LNCaP clone FGC (cell line): ENCODE data around the gene STK35.

Experiments used
- DNase-seq: peaks from one replicate; pipeline ENCODE4 v3.0.0-alpha.2; 2011; ENCODE audit warnings: low read depth
- H3K4me3 ChIP-seq: 2 replicates; pipeline ENCODE4 v1.5.1; 2011; ENCODE audit warnings: mild to moderate bottlenecking, low read depth, low read length, control low read depth
- CTCF ChIP-seq: IDR thresholded peaks from 2 replicates; pipeline ENCODE4 v1.5.1; 2012; ENCODE audit warnings: mild to moderate bottlenecking; ENCODE audit not compliant: control insufficient read depth, insufficient read depth; ENCODE audit errors: extremely low read depth

Gene STK35

DNA sequence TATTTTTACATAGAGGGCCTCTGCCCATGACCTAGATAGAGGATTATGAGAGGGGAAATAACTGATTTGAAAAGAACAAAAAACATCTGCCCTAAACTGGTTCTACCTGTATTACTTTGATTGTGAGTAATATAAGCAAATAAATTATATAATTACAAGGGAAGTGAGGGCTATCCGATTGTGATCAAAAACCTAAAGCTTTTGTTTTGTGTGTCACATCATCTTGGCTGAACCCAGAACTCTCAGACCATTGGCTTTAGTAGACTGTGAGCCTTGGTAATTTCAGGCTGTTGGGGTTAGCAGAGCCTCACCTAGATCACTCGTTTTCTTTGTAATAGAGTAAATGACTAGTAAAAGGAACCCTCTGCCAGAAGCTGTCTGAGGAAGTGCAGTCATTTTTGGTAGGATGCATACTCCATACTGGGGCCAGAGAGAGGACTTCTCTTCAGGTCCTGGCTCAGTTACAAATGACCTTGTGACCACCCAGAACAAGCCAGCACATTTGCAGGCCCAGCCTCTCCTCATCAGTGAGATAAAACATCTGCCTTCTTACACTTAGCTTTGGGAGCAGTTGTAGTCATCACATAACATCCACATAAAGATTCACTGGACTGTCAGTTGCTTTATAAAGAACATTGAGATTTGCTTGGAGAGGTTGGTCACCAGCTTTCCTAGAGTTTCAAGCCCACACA, 13.5 kb downstream of the STK35 start:
- no peak for DNase-seq
- no peak for TF ChIP-seq CTCF
- no peak overlapping the region for H3K4me3 ChIP-seq

DNA sequence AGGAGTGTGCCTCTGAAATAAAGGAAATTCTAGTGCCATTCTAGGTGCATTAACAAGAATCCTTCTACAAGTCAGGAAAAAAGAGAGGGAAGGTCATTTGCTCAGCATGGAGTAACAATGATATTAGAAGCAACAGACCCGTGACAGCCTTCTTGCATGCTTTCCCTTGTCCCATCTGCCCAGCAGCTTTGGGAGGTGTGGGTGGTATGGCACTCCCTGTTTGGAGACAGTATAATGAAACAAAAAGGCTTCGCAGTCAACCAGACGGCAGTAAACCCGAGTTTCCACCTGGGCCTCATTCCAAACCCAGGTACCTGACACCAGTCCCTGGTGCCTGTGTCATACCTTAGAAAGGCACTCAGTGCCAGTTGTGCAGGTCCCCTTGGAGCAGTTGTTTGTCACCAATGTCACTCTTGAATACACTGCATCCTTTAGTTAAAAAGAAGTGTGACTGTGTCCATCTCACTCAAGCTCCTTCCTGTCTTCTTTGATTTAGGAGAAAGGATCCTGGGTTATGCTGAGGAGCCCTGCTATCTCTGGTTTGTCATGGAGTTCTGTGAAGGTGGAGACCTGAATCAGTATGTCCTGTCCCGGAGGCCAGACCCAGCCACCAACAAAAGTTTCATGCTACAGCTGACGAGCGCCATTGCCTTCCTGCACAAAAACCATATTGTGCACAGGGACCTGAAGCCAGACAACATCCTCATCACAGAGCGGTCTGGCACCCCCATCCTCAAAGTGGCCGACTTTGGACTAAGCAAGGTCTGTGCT, 14.7 kb downstream of the STK35 start:
- no peak for TF ChIP-seq CTCF
- DNase-seq, result no peak
- H3K4me3 ChIP-seq, result no peak overlapping the region

DNA sequence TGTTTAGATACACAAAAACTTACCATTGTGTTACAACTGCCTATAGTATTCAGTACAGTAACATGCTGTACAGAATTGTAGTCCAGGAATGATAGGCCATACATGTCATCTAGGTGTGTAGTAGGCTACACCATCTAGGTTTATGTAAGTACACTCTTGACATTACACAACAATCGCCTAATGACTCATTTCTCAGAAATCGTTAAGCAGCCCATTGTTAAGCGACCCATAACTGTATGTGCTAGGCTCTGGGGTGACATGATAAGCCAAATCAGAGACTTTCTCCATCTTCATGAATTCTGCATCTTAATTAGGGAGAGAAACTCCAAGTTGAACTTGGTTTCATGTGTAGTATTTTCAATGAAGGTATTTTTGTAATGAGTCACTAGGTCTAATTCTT, 17.2 kb downstream of the STK35 start:
- no peak overlapping the region for H3K4me3 ChIP-seq
- no peak for DNase-seq
- no peak for TF ChIP-seq CTCF

DNA sequence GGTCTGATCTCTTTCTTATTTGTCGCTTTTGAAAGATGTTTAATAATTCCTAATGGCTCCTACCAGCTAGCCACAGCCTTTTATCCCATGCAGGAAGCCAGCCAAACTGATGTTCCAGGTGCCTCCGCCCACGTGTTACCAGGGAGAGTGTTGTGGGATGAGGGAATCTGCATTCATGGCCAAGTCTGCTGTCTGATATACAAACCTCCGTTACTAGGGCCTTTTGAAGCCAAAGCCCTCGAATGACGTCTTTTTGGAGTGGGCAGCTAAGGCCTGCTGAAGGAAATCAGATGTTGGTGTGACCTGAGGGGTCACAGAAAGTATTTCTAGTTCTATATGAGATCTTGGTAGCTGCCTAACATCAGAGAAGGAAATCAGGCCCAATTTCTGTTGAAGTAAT, 21.3 kb downstream of the STK35 start:
- no peak for DNase-seq
- H3K4me3 ChIP-seq, result no peak overlapping the region
- TF ChIP-seq CTCF, result no peak

GRCh38 chr20:2123720-2124119, 22.1 kb downstream of the STK35 start:
- TF ChIP-seq CTCF, result no peak
- DNase-seq, result no peak
- no peak overlapping the region for H3K4me3 ChIP-seq

DNA sequence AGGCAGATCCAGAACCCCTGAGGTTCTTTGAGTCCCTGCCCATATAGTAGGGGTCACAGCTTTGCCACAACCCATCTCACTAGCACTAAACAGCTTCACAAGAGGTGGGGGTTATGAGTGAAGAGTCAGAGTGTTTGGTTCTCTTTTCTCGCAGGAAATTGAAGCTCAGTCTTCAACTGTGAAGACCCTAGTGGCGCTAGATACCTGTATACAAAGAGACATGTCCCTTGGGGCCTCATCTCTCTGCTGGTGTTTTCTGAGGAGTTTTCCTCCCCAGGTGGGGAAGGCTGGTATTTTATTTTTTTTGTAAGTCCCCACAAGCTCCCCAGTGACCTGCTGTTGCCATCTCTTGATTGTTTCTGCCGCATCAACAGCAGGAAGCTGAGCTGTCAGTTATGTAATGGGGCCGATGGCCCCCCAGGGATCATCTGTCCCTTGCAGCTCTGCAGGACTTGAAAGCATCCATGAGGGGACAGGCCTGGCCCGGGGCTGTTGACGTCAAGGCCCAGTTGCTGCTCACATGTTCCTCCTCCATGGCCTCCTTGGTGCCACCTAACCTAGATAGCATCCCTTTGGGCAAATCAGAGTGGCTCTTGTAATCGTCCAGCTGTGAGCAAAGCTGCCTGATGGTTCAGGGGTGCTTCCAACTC, 23.1 kb downstream of the STK35 start:
- H3K4me3 ChIP-seq, result no peak overlapping the region
- DNase-seq, result no peak
- no peak for TF ChIP-seq CTCF
